ENCODE results near the gene NF2.

DNA sequence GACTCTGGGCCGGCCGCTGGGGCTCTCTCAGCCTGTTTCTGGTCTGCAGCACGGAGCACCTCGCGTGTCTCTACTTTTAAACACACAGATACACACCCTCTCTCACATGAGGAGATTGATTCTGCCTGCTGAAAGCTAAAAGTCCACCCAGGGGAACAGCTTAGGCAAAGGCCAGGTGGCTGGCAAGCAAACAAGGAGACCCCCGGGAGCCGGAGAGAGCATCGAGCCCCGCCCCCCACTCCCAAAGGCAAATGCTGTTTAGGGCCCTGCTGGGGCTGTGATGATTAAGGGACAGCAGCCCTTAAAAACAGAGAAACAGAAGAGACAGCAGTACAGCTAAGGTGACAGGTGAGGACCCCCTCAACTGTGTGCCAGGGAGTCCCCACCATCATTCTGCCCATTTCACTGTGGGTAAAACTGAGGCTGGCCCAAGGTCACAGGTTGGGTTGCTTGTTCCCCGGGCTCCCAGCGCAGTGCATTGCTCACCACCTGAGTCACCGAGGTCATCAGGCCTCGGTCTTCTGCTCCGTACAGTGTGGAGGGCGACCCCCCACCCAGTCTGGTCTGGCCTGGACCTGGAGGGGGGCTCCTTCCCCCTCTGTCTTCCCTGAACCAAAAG, 123.2 kb downstream of the NF2 start:
- TF ChIP-seq, protein P1, sequence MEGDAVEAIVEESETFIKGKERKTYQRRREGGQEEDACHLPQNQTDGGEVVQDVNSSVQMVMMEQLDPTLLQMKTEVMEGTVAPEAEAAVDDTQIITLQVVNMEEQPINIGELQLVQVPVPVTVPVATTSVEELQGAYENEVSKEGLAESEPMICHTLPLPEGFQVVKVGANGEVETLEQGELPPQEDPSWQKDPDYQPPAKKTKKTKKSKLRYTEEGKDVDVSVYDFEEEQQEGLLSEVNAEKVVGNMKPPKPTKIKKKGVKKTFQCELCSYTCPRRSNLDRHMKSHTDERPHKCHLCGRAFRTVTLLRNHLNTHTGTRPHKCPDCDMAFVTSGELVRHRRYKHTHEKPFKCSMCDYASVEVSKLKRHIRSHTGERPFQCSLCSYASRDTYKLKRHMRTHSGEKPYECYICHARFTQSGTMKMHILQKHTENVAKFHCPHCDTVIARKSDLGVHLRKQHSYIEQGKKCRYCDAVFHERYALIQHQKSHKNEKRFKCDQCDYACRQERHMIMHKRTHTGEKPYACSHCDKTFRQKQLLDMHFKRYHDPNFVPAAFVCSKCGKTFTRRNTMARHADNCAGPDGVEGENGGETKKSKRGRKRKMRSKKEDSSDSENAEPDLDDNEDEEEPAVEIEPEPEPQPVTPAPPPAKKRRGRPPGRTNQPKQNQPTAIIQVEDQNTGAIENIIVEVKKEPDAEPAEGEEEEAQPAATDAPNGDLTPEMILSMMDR (IDR thresholded peaks at IDR 0.05), result no peak
- no peak for TF ChIP-seq POLR2A (IDR thresholded peaks at IDR 0.05)

All from transverse colon (tissue), 3 donors.